HG02623 (cell line): ENCODE measurements around the gene RAVER2.
"Not testable (repeated sequence)": the region's sequence is repeated elsewhere in the genome, so short reads cannot be mapped to it uniquely, and the experiment has no call there.

Experiments
- ATAC-seq: cut with Tn5 transposase; IDR thresholded peaks from one replicate; pipeline ENCODE4 v1.9.1; 2021; ENCODE audit warnings: moderate library complexity; ENCODE audit not compliant: unreplicated experiment

The RAVER2 gene, protein sequence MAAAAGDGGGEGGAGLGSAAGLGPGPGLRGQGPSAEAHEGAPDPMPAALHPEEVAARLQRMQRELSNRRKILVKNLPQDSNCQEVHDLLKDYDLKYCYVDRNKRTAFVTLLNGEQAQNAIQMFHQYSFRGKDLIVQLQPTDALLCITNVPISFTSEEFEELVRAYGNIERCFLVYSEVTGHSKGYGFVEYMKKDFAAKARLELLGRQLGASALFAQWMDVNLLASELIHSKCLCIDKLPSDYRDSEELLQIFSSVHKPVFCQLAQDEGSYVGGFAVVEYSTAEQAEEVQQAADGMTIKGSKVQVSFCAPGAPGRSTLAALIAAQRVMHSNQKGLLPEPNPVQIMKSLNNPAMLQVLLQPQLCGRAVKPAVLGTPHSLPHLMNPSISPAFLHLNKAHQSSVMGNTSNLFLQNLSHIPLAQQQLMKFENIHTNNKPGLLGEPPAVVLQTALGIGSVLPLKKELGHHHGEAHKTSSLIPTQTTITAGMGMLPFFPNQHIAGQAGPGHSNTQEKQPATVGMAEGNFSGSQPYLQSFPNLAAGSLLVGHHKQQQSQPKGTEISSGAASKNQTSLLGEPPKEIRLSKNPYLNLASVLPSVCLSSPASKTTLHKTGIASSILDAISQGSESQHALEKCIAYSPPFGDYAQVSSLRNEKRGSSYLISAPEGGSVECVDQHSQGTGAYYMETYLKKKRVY

DNA sequence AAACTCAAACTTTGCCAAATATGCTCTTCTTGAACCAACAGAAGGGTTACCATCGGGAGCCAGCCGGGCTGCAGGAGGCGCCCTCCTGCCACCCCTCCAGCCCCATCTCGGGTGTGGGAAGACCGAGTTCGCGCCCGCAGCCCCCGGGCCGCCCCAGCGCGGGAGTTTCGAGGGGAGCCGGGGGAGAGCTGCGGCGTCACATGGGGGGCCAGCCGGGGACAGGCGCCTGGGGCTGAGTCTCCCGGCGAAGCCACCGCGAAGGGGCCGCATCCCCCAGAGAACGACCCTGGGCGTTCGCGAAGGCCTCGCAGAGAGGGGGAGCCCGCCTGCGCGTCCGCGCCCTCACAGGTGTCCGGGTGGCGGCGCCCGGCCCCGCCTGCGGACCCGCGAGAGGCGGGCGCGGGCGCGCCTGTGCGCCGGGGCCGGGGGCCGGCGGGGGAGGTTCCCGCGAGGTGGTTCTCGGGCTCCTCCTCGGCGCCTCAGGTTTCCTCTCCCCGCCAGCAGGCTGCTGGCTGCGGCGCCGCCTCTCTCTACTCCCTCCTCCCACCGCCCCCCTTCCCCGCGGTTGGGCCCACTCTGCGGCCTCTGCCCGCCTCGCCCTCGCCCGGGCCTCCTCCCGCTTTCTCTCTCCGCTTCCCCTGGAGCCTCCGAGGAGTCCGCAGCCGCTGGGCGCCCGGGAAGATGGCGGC, at the start of gene RAVER2:
RAVER2 (plus strand) TSS at position 584 of the 689 bp plus-strand sequence; CDS start at position 682, 98 bp downstream.
- ATAC-seq, result no peak

DNA sequence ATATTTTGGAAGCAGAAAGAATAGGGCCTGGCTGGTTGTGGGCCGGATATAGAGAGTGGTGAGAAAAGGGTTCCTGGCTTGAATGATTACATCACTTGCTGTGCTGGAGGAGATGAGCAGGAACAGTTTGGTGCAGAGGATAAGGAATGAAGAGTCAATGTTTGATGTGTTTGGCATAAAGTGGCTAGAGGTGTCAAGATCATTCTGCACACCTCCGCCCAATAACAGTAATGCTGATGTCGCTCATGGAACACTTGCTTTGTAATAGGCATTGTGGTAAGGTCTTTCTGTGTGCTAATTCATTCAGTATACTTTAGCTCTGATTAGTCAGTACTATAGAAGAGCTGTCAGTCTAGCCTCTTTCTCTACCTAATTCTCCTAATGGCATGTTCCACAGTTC, 48.0 kb upstream of the RAVER2 start:
- ATAC-seq, result no peak

DNA sequence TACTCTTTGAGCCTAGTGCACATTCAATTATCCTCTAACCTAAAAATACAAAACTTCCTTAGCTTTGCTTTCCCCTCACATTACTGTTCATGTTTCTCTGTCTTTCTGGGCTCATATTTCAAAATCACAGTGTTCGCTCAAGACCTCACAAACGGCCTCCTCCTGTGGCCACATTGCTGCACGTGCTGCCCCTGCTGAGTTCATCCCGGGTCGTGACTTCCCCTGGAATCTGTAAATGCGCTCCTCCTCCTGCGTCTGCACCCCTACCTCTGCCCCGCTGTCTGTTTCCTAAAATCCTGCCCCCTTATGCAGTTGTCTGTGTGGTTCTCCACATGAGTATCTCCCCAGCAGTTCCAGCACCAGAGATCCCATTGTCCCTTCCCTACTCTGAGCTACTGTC, 45.5 kb upstream of the RAVER2 start:
- no peak for ATAC-seq

DNA sequence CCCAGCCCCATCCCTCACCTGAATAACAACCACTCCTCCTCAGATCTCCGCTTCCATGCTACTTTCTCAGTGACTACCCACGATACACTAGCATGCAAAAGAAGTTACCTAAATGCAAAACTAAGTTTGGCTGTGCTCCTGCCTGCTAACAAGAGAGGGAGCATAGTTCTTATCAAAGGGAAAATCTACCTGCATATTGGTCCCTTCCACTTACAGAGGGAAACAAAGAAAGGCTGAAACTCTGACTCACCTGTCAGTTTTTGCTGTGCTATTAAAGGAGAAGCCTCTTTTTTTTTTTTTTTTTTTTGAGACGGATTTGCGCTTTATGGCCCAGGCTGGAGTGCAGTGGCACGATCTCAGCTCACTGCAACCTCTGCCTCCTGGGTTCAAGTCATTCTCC, 43.8 kb upstream of the RAVER2 start:
- no peak for ATAC-seq

DNA sequence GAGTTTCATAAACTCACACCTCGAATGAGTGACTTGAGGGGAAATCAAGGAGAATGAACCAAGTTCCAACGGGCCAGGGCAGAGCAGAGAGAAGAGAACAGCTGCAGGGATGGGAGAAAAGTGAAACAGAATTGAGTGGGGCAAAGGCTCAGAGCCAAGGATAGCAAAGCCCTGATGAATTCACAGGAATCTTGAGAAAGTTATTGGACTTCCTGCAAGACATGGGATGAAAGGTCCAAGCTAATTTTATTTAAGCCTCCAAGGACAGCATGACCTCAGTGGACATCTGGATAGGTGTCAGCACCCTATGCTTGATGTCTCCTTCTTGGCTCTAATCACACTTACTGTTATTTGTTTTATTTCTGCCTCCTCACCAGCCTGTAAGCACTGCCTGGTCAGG, 43.0 kb upstream of the RAVER2 start:
- no peak for ATAC-seq

DNA sequence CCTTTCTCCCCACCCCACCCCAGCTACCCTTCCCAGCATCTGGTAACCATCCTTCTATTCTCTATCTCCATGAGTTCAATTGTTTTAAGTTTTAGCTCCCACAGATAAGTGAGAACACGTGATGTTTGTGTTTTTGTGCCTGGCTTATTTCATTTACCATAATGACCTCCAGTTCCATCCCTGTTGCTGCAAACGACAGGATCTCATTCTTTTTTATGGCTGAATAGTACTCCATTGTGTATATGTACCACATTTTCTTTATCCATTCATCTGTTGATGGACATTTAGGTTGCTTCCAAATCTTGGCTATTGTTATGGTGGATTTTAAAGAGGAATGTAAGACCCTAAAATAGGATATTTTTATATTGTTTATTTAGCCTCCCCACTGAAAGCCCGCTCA, 42.2 kb upstream of the RAVER2 start:
- not testable (repeated sequence) for ATAC-seq

DNA sequence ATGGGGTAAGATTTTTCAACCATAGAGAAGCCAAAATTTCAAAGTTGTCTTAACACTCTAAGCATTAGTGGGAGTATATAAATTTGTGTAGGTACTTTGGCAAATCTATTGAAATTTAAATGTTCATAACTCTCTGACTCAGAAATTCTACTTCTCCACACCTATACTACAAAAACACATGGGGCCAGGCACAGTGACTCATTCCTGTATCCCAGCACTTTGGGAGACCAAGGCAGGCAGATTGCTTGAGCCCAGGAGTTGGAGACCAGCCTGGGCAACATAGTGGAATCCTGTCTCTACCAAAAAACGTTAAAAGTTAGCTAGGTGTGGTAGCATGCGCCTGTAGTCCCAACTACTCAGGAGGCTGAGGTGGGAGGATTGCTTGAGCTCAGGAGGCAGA, 41.3 kb upstream of the RAVER2 start:
- ATAC-seq, result no peak

DNA sequence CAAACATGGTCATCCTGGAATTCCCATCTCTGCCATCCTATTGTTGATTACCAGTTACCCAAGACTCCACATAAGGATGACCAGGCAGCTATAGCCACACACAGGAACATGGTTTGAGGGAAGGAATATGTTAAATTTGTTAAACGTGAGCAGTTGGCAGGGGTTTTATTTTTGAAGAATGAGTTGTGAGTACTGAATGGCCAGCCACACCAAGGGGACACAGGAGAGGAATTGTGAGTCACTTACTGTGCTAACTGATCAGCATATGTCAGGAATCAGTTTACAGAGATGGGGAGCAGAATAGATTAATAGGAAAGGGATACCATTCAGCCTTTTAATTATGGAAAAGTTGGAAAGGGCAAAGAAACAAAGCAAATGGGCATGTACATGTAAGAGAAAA, 39.3 kb upstream of the RAVER2 start:
- ATAC-seq, result no peak

DNA sequence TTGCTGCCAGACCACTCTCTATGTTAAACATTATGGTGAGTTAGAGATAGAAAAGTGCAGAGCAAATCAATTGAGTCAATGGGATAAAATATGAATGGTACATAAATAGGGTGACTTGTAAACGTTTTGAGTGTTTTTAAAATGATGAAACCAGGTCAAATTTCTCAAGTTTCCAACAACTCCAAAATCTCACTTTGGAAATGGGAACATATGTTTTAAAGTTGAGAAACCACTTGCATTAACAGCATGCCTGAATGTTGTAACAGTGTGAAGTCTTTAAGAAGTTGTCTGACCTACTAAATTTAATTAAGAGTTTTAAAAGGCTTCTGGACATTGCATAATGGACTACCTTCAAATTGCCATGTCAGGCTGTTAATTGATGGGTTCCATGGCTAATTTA, 33.6 kb upstream of the RAVER2 start:
- no peak for ATAC-seq

DNA sequence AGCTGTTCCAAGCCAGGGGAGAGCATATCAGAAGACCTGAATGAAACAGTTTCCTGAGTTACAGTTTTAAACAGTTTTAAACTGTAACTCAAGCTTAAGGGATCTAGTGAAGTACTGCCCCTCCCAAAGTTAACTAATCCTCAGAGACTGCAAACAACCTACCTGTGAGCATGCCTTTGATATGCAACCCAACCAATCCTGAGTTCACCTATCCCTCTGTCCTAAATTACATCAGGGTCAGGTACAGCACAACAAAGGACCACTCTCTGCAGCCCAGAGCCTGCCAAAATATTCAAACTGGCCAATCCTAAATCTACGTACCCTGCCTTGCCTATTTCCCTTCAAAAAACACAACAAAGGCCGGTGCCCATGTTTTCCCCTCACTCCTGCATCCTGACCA, 32.8 kb upstream of the RAVER2 start:
- ATAC-seq, result no peak

DNA sequence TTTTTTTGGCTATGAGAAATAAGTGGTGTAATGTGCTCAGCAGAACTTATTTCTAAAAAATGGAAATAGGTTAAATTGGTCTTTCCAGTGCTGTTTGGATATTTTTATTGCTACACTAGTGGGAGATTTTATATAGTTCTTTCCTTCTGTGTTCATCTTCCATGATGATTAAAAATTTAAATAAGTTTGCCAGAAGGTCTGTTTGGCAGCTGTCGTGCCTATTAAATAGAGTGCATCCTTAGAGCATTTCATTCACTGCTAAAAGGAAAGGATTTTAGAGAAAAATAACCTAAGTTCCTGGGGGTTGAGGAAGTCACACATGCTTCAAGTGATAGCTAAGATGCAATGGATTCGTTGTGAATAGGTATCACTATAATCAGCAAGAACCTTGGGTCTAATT, 29.7 kb upstream of the RAVER2 start:
- ATAC-seq, result no peak

DNA sequence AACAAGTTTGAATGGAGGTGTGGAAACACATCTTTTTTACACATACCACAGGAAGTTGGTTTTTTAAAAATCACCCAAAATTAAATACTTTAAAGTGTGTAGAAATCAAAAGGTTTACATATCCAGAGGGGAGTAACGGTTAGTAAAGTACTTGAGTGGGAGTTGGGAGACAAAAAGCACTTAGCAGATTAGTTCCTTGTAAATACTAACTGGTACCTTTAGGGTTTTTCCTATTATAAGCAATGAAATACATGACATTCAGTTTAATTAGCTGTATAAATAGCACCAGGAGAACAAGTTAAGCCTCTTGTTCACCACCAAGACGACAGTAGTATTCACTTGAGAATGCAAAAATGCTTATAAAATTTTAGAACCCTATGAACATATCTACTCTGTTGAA, 23.7 kb upstream of the RAVER2 start:
- no peak for ATAC-seq

DNA sequence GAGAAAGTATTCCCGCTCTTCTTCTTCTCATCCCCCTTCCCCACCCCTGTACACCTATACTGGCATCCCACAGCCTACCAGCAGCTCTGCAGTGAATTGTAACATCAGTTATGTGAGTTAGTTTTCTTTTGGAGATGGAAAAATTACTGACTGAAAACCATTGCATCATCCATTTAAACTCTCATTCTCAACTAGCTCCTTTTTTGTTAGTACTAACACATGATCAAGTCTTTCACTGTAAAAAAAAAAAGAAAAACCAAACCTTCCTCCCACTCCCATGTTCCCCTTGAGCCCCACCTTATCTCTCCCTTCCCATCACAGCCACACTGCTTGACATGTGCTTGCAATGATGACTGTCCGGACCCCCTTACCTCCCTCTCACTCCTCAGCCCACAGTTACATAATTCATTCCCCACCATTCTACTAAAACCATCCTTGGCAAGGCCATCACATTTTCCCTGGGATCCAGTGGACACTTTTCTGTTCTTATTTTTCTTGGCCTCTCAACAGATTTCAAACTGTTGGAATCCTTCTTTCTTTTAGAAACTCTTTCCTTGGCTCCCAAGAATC, 23.2 kb upstream of the RAVER2 start:
- no peak for ATAC-seq

DNA sequence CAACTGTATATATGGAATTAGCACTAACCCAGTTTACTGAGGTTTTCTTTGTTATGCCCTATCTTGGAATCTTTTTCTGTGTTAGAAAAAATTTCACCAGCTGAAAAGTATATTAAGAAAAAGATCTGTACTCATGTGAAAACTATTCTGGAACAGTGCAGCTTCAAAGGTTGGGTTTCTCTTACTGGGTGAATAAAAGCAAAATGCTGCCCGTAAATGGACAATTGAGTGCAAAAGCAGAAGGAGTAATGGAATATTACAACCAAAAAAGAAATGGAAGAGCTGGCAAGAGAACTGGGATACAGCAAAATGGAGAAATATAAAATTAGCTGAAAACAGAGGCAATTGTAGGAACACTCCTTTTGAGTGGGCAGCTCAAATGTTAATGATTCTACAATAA, 17.0 kb upstream of the RAVER2 start:
- no peak for ATAC-seq

DNA sequence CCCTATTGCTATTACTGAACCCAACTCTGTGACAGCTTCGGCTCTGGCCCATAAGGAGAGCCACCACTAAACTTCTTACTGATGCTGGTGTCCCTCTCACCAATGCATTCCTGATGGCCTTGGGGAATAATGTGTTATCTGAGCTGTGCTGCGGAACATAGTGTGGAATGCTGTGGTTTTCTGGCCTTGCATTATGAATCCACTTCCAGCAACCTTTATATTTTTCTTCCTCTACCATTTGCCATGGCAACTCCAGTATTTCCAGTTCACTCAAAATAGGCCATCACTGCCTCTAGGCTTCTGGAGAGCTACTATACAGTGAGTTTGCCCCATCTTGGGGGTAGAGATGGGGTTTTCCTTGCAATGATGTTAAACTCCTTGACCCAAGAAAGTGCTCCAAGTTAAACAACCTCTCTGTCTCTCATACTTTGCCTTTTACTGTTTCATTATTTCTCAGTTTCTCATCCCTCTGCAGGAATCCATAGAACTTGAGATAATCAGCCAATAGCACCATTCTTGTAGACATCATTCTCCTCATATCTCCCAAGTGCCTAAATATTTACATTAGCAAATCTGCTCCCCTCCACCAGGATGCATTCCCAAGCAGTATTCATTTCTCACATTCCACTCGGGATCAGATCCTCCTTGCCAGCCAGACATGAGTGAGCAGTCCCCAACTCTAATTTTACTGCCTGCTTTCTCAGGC, 11.1 kb upstream of the RAVER2 start:
- no peak for ATAC-seq

DNA sequence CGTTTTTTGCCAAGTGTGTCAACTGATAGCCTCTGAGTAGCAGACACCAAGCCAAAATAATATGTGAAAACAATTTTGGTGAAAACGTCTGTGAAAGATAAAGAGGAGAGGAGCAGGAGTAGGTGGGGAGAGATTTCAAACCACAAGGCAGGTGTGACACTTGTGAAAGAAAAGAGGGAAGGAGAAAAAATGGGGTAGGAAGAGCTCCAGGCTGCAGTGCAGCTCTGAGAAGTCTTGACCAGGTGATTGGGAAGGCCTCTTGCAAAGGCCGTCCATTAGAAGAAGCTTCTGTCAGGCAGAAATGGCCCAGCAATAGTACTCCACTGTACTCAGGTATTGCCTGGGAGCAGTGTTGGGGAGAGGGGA, 10.6 kb upstream of the RAVER2 start:
- no peak for ATAC-seq

DNA sequence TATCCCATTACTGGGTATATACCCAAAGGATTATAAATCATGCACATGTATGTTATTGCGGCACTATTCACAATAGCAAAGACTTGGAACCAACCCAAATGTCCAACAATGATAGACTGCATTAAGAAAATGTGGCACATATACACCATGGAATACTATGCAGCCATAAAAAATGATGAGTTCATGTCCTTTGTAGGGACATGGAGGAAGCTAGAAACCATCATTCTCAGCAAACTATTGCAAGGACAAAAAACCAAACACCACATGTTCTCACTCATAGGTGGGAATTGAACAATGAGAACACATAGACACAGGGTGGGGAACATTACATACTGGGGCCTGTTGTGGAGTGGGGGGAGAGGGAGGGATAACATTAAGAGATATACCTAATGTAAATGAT, 4.2 kb upstream of the RAVER2 start:
- not testable (repeated sequence) for ATAC-seq

DNA sequence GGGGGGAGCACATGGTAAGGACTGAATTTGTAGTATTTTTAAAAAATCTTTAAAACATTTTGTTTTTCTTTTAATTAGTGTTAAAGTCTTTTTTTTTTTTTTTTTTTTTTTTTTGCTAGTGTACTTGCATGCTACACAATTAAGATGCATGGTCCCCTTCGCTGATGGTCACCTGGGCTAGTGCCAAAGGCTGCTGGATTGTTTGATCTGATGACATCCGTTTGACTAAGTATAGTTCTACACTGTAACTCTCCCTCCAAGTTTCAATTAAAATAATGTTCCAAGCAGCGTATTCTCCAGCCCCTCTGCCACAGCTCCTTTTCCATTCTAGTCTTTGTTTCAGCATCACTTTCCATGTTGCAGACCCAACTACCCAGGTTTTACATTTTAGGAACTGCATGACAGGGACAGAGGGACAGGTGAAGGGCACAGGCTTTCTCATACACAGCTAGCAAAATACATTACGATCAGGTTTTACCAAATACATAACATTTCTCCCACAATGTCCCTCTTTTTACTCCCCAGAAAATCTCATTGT, 852 bp upstream of the RAVER2 start:
- ATAC-seq, result no peak

DNA sequence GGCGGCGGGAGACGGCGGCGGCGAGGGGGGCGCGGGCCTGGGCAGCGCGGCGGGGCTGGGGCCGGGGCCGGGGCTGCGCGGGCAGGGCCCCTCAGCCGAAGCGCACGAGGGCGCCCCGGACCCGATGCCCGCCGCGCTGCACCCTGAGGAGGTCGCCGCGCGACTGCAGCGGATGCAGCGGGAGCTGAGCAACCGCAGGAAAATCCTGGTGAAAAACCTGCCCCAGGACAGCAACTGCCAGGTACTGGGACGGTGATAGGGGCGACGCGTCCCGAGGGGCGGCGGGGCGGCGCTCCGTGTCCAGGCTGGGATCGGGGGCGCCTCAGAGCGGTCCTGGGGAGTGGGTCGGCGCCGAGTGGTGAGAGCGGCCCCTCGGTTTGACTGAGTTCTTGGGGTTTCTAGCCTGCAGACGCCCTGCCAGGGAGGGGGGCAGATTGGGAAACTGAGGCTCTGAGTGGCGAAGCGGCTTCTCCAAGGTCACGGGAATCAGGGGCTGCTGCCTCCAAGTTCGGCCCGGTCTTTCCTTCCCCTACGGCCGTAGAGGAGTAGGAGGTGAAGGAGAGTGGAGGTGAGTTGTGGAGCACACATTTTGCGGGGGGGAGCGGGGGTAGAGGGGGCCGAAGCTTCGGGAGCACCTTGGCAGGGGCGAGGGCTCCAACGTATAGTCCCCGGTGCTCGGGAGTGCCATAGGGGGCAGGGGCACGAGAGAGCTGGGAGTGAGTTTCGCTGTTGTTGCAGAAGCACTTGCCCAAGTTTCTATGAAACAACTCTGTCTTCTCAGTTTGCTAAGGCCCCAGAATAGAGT, 508 bp downstream of the RAVER2 start:
- no peak for ATAC-seq
